ENCODE results near the gene MARS1. TPM values are rescaled to one million over a fixed set of nuclear protein-coding genes. Genes with fewer than 3 reads are reported as not detected.

MARS1 gene
- total RNA-seq, 2 donors from 2014 or later, result 90.3 to 195 TPM

- intact Hi-C loops (cut with DNase I), result no loop called here
- Histone ChIP-seq H3K27ac (no peak overlapping the region), H3K36me3 (peaks cover 22% of the 10 kb centered on the region), H3K9ac (ENCODE audit: low read depth in 2 of 2, low read length in 2 of 2) (no peak overlapping the region), H3K9me3 (no peaks in the 10 kb centered on the region), H3K4me1 (peaks cover 21% of the 10 kb centered on the region), H3K27me3 (no peaks in the 10 kb centered on the region), H3K4me3 (no peak overlapping the region)
- TF ChIP-seq CTCF (IDR thresholded peaks at IDR 0.05), result no peak
- DNase-seq, result no peak
Observed at GRCh38 chr12:57525615-57526383, 37.9 kb downstream of the MARS1 start.

GRCh38 chr12:57526477-57527126 lies 38.7 kb downstream of the MARS1 start:
- no peaks in the 10 kb centered on the region for H3K27me3 ChIP-seq
- intact Hi-C loops (cut with DNase I), result no loop called here
- no peak for TF ChIP-seq CTCF (IDR thresholded peaks at IDR 0.05)
- H3K4me3 ChIP-seq, result no peak overlapping the region
- H3K4me1 ChIP-seq, result peaks cover 19% of the 10 kb centered on the region
- no peaks in the 10 kb centered on the region for H3K9me3 ChIP-seq
- H3K36me3 ChIP-seq, result peaks cover 23% of the 10 kb centered on the region
- H3K27ac ChIP-seq, result no peak overlapping the region
- no peak overlapping the region for H3K9ac ChIP-seq (ENCODE audit: low read depth in 2 of 2, low read length in 2 of 2)
- DNase-seq, result no peak

- Histone ChIP-seq H3K4me3 (no peak overlapping the region), H3K9ac (ENCODE audit: low read depth in 2 of 2, low read length in 2 of 2) (no peak overlapping the region), H3K9me3 (no peaks in the 10 kb centered on the region), H3K27me3 (no peaks in the 10 kb centered on the region), H3K4me1 (peaks cover 14% of the 10 kb centered on the region), H3K27ac (no peak overlapping the region), H3K36me3 (peaks cover 25% of the 10 kb centered on the region)
- DNase-seq, result no peak
- intact Hi-C loops (cut with DNase I), result no loop called here
- TF ChIP-seq CTCF (IDR thresholded peaks at IDR 0.05), result no peak
Observed at GRCh38 chr12:57527184-57527583, 39.3 kb downstream of the MARS1 start.

GRCh38 chr12:57528176-57528575 lies 40.3 kb downstream of the MARS1 start:
- Histone ChIP-seq H3K9ac (ENCODE audit: low read depth in 2 of 2, low read length in 2 of 2) (no peak overlapping the region), H3K9me3 (no peaks in the 10 kb centered on the region), H3K27me3 (no peaks in the 10 kb centered on the region), H3K4me1 (peaks cover 14% of the 10 kb centered on the region), H3K27ac (no peak overlapping the region), H3K4me3 (no peak overlapping the region), H3K36me3 (peaks cover 28% of the 10 kb centered on the region)
- no peak for TF ChIP-seq CTCF (IDR thresholded peaks at IDR 0.05)
- no peak for DNase-seq
- intact Hi-C loops (cut with DNase I), result no loop called here

GRCh38 chr12:57528831-57529555 lies 41.1 kb downstream of the MARS1 start:
- intact Hi-C loops (cut with DNase I), result no loop called here
- no peak overlapping the region for H3K9ac ChIP-seq (ENCODE audit: low read depth in 2 of 2, low read length in 2 of 2)
- no peak for DNase-seq
- H3K27ac ChIP-seq, result no peak overlapping the region
- peaks cover 28% of the 10 kb centered on the region for H3K36me3 ChIP-seq
- H3K27me3 ChIP-seq, result no peaks in the 10 kb centered on the region
- TF ChIP-seq CTCF (IDR thresholded peaks at IDR 0.05), result no peak
- H3K4me1 ChIP-seq, result peaks cover 8% of the 10 kb centered on the region
- no peaks in the 10 kb centered on the region for H3K9me3 ChIP-seq
- no peak overlapping the region for H3K4me3 ChIP-seq

All from colonic mucosa (tissue), 4 donors.